Right hindlimb (tissue), 1 donor: ENCODE measurements around the gene ZNF417.
"Not testable (repeated sequence)": the region's sequence is repeated elsewhere in the genome, so short reads cannot be mapped to it uniquely, and the experiment has no call there.

Experiments used
- DNase-seq: peaks from one replicate; pipeline ENCODE4 v3.0.0-alpha.2; 2018

ZNF417 gene

GRCh38 chr19:57916168-57916995 is at the start of gene ZNF417:
Gene ZNF417 (minus strand): TSS chr19:57916592. CDS start chr19:57916411, 181 bp downstream.
- DNase-seq: peak; percentile 95

- no peak for DNase-seq
Measured at GRCh38 chr19:57964761-57965160, 48.4 kb upstream of the ZNF417 start.

GRCh38 chr19:57961785-57962184 is 45.4 kb upstream of the ZNF417 start:
- DNase-seq: no peak

- no peak for DNase-seq
Measured at GRCh38 chr19:57954996-57955395, 38.6 kb upstream of the ZNF417 start.

- DNase-seq: no peak
Measured at GRCh38 chr19:57949702-57950101, 33.3 kb upstream of the ZNF417 start.

GRCh38 chr19:57949296-57949695 is 32.9 kb upstream of the ZNF417 start:
- DNase-seq: no peak

- peak; percentile 97 for DNase-seq
Measured at GRCh38 chr19:57947419-57948134, 31.2 kb upstream of the ZNF417 start, which contains the start of gene ZNF256. Gene ZNF256 (minus strand): TSS chr19:57947706. CDS start chr19:57947474, 232 bp downstream.

- DNase-seq: no peak
Measured at GRCh38 chr19:57947088-57947418, 30.7 kb upstream of the ZNF417 start.

- no peak for DNase-seq
Measured at GRCh38 chr19:57946316-57946715, 29.9 kb upstream of the ZNF417 start.

GRCh38 chr19:57941593-57941992 is 25.2 kb upstream of the ZNF417 start:
- DNase-seq: no peak

GRCh38 chr19:57935731-57936130 is 19.3 kb upstream of the ZNF417 start:
- DNase-seq: no peak

GRCh38 chr19:57934820-57935665 is 18.7 kb upstream of the ZNF417 start, which contains the start of gene ZNF418:
Gene ZNF418 (minus strand): TSS chr19:57935402. CDS start chr19:57933822, 1,580 bp downstream.
- DNase-seq: peak; percentile 80

- no peak for DNase-seq
Measured at GRCh38 chr19:57927587-57927986, 11.2 kb upstream of the ZNF417 start.

GRCh38 chr19:57914531-57914930 is 1.9 kb downstream of the ZNF417 start:
- DNase-seq: no peak

- DNase-seq: no peak
Measured at GRCh38 chr19:57907394-57907793, 9.0 kb downstream of the ZNF417 start.

- no peak for DNase-seq
Measured at GRCh38 chr19:57905258-57905657, 11.1 kb downstream of the ZNF417 start.

- DNase-seq: no peak
Measured at GRCh38 chr19:57903618-57904184, 12.7 kb downstream of the ZNF417 start.

GRCh38 chr19:57900311-57900710 is 16.1 kb downstream of the ZNF417 start:
- DNase-seq: no peak

GRCh38 chr19:57890706-57891105 is 25.7 kb downstream of the ZNF417 start:
- not testable (repeated sequence) for DNase-seq

GRCh38 chr19:57888560-57889231 is 27.7 kb downstream of the ZNF417 start, which contains the start of gene ZNF814:
Gene ZNF814 (minus strand): TSS chr19:57889037. CDS start chr19:57888802, 235 bp downstream.
- peak; percentile 91 for DNase-seq

GRCh38 chr19:57888107-57888559 is 28.3 kb downstream of the ZNF417 start:
- DNase-seq: no peak
